ENCODE data around the gene PDLIM3.
"Not testable (repeated sequence)": the region's sequence is repeated elsewhere in the genome, so short reads cannot be mapped to it uniquely, and the experiment has no call there.

The PDLIM3 gene

GRCh38 chr4:185567381-185568376 lies 32.4 kb upstream of the PDLIM3 start:
- DNase-seq (ENCODE audit: low read depth, low spot score) = no peak
- Histone ChIP-seq H3K27ac (ENCODE audit: low read length) (no peak overlapping the region), H3K9me3 (ENCODE audit: control insufficient read depth, insufficient read depth, low read length) (no peaks in the 10 kb centered on the region), H3K4me3 (ENCODE audit: low read length) (no peak overlapping the region), H3K27me3 (ENCODE audit: control insufficient read depth, insufficient read depth, low read length) (no peaks in the 10 kb centered on the region), H3K36me3 (ENCODE audit: control insufficient read depth, insufficient read depth, low read length) (no peaks in the 10 kb centered on the region), H3K4me1 (ENCODE audit: control insufficient read depth, insufficient read depth, low read length) (no peaks in the 10 kb centered on the region)
- WGBS (ENCODE audit: insufficient coverage, insufficient read length) = no CpG with 5 or more reads among the region's 21 CpGs

- Histone ChIP-seq H3K27ac (ENCODE audit: low read length) (no peak overlapping the region), H3K4me3 (ENCODE audit: low read length) (no peak overlapping the region), H3K27me3 (ENCODE audit: control insufficient read depth, insufficient read depth, low read length) (no peaks in the 10 kb centered on the region), H3K4me1 (ENCODE audit: control insufficient read depth, insufficient read depth, low read length) (no peaks in the 10 kb centered on the region), H3K36me3 (ENCODE audit: control insufficient read depth, insufficient read depth, low read length) (no peaks in the 10 kb centered on the region), H3K9me3 (ENCODE audit: control insufficient read depth, insufficient read depth, low read length) (no peaks in the 10 kb centered on the region)
- WGBS (ENCODE audit: insufficient coverage, insufficient read length) = no CpG with 5 or more reads among the region's 1 CpG
- DNase-seq (ENCODE audit: low read depth, low spot score) = no peak
These were observed 31.7 kb upstream of the PDLIM3 start for GRCh38 chr4:185566972-185567371.

- no peak for DNase-seq (ENCODE audit: low read depth, low spot score)
- Histone ChIP-seq H3K9me3 (ENCODE audit: control insufficient read depth, insufficient read depth, low read length) (no peaks in the 10 kb centered on the region), H3K27me3 (ENCODE audit: control insufficient read depth, insufficient read depth, low read length) (no peaks in the 10 kb centered on the region), H3K4me1 (ENCODE audit: control insufficient read depth, insufficient read depth, low read length) (no peaks in the 10 kb centered on the region), H3K36me3 (ENCODE audit: control insufficient read depth, insufficient read depth, low read length) (no peaks in the 10 kb centered on the region), H3K27ac (ENCODE audit: low read length) (no peak overlapping the region), H3K4me3 (ENCODE audit: low read length) (no peak overlapping the region)
- WGBS (ENCODE audit: insufficient coverage, insufficient read length) = no CpG with 5 or more reads among the region's 8 CpGs
These were observed 31.1 kb upstream of the PDLIM3 start for GRCh38 chr4:185566425-185566824.

- Histone ChIP-seq H3K36me3 (ENCODE audit: control insufficient read depth, insufficient read depth, low read length) (no peaks in the 10 kb centered on the region), H3K4me1 (ENCODE audit: control insufficient read depth, insufficient read depth, low read length) (no peaks in the 10 kb centered on the region), H3K27me3 (ENCODE audit: control insufficient read depth, insufficient read depth, low read length) (no peaks in the 10 kb centered on the region), H3K4me3 (ENCODE audit: low read length) (no peak overlapping the region), H3K9me3 (ENCODE audit: control insufficient read depth, insufficient read depth, low read length) (no peaks in the 10 kb centered on the region), H3K27ac (ENCODE audit: low read length) (no peak overlapping the region)
- no peak for DNase-seq (ENCODE audit: low read depth, low spot score)
- WGBS (ENCODE audit: insufficient coverage, insufficient read length) = no CpG with 5 or more reads among the region's 3 CpGs
These were observed 30.4 kb upstream of the PDLIM3 start for GRCh38 chr4:185565696-185566095.

- no peaks in the 10 kb centered on the region for H3K27me3 ChIP-seq (ENCODE audit: control insufficient read depth, insufficient read depth, low read length)
- no peaks in the 10 kb centered on the region for H3K4me1 ChIP-seq (ENCODE audit: control insufficient read depth, insufficient read depth, low read length)
- H3K27ac ChIP-seq (ENCODE audit: low read length) = no peak overlapping the region
- H3K9me3 ChIP-seq (ENCODE audit: control insufficient read depth, insufficient read depth, low read length) = no peaks in the 10 kb centered on the region
- H3K4me3 ChIP-seq (ENCODE audit: low read length) = no peak overlapping the region
- H3K36me3 ChIP-seq (ENCODE audit: control insufficient read depth, insufficient read depth, low read length) = no peaks in the 10 kb centered on the region
- no peak for DNase-seq (ENCODE audit: low read depth, low spot score)
- WGBS (ENCODE audit: insufficient coverage, insufficient read length) = no CpG with 5 or more reads among the region's 3 CpGs
These were observed 29.0 kb upstream of the PDLIM3 start for GRCh38 chr4:185564349-185564748.

- H3K9me3 ChIP-seq (ENCODE audit: control insufficient read depth, insufficient read depth, low read length) = no peaks in the 10 kb centered on the region
- no peak overlapping the region for H3K4me3 ChIP-seq (ENCODE audit: low read length)
- H3K27me3 ChIP-seq (ENCODE audit: control insufficient read depth, insufficient read depth, low read length) = no peaks in the 10 kb centered on the region
- H3K4me1 ChIP-seq (ENCODE audit: control insufficient read depth, insufficient read depth, low read length) = no peaks in the 10 kb centered on the region
- H3K36me3 ChIP-seq (ENCODE audit: control insufficient read depth, insufficient read depth, low read length) = no peaks in the 10 kb centered on the region
- H3K27ac ChIP-seq (ENCODE audit: low read length) = no peak overlapping the region
- DNase-seq (ENCODE audit: low read depth, low spot score) = no peak
- no CpG with 5 or more reads among the region's 3 CpGs for WGBS (ENCODE audit: insufficient coverage, insufficient read length)
These were observed 27.2 kb upstream of the PDLIM3 start for GRCh38 chr4:185562531-185562930.

- no peaks in the 10 kb centered on the region for H3K9me3 ChIP-seq (ENCODE audit: control insufficient read depth, insufficient read depth, low read length)
- no CpG with 5 or more reads among the region's 5 CpGs for WGBS (ENCODE audit: insufficient coverage, insufficient read length)
- no peak overlapping the region for H3K4me3 ChIP-seq (ENCODE audit: low read length)
- H3K27me3 ChIP-seq (ENCODE audit: control insufficient read depth, insufficient read depth, low read length) = no peaks in the 10 kb centered on the region
- H3K36me3 ChIP-seq (ENCODE audit: control insufficient read depth, insufficient read depth, low read length) = no peaks in the 10 kb centered on the region
- DNase-seq (ENCODE audit: low read depth, low spot score) = no peak
- no peak overlapping the region for H3K27ac ChIP-seq (ENCODE audit: low read length)
- no peaks in the 10 kb centered on the region for H3K4me1 ChIP-seq (ENCODE audit: control insufficient read depth, insufficient read depth, low read length)
These were observed 25.0 kb upstream of the PDLIM3 start for GRCh38 chr4:185560316-185560715.

- no CpG with 5 or more reads among the region's 4 CpGs for WGBS (ENCODE audit: insufficient coverage, insufficient read length)
- Histone ChIP-seq H3K9me3 (ENCODE audit: control insufficient read depth, insufficient read depth, low read length) (no peaks in the 10 kb centered on the region), H3K4me3 (ENCODE audit: low read length) (no peak overlapping the region), H3K27me3 (ENCODE audit: control insufficient read depth, insufficient read depth, low read length) (no peaks in the 10 kb centered on the region), H3K4me1 (ENCODE audit: control insufficient read depth, insufficient read depth, low read length) (no peaks in the 10 kb centered on the region), H3K36me3 (ENCODE audit: control insufficient read depth, insufficient read depth, low read length) (no peaks in the 10 kb centered on the region), H3K27ac (ENCODE audit: low read length) (no peak overlapping the region)
- DNase-seq (ENCODE audit: low read depth, low spot score) = no peak
These were observed 24.6 kb upstream of the PDLIM3 start for GRCh38 chr4:185559915-185560281.

GRCh38 chr4:185559251-185559914 lies 24.1 kb upstream of the PDLIM3 start:
- H3K27me3 ChIP-seq (ENCODE audit: control insufficient read depth, insufficient read depth, low read length); H3K4me3 ChIP-seq (ENCODE audit: low read length); H3K4me1 ChIP-seq (ENCODE audit: control insufficient read depth, insufficient read depth, low read length); H3K9me3 ChIP-seq (ENCODE audit: control insufficient read depth, insufficient read depth, low read length); H3K36me3 ChIP-seq (ENCODE audit: control insufficient read depth, insufficient read depth, low read length); DNase-seq (ENCODE audit: low read depth, low spot score); H3K27ac ChIP-seq (ENCODE audit: low read length): not testable (repeated sequence)
- no CpG with 5 or more reads among the region's 8 CpGs for WGBS (ENCODE audit: insufficient coverage, insufficient read length)

- no CpG with 5 or more reads among the region's 4 CpGs for WGBS (ENCODE audit: insufficient coverage, insufficient read length)
- Histone ChIP-seq H3K36me3 (ENCODE audit: control insufficient read depth, insufficient read depth, low read length) (no peaks in the 10 kb centered on the region), H3K27me3 (ENCODE audit: control insufficient read depth, insufficient read depth, low read length) (no peaks in the 10 kb centered on the region), H3K4me1 (ENCODE audit: control insufficient read depth, insufficient read depth, low read length) (no peaks in the 10 kb centered on the region), H3K9me3 (ENCODE audit: control insufficient read depth, insufficient read depth, low read length) (no peaks in the 10 kb centered on the region), H3K27ac (ENCODE audit: low read length) (no peak overlapping the region), H3K4me3 (ENCODE audit: low read length) (no peak overlapping the region)
- no peak for DNase-seq (ENCODE audit: low read depth, low spot score)
These were observed 19.2 kb upstream of the PDLIM3 start for GRCh38 chr4:185554365-185555126.
